ENCODE results near the gene ANKS1B. TPM values are rescaled to one million over a fixed set of nuclear protein-coding genes. Genes with fewer than 3 reads are reported as not detected.

The ANKS1B gene
- total and polyA plus RNA-seq, 4 donors: 0.03 to 3.4 (median 0.53) TPM

- H3K9me3 ChIP-seq (ENCODE audit: control insufficient read depth in 4 of 4, low read length in 3 of 4): no peaks in the 10 kb centered on the region
- WGBS: 52% methylated on average over 3 of the region's 3 CpGs
- DNase-seq (ENCODE audit: low spot score): no peak
- H3K36me3 ChIP-seq (ENCODE audit: control insufficient read depth in 4 of 4, insufficient read depth in 3 of 4, low read depth in 1 of 4, low read length in 3 of 4): no peaks in the 10 kb centered on the region
- no peak overlapping the region for H3K4me3 ChIP-seq (ENCODE audit: low read depth in 1 of 3, low read length in 3 of 3)
- no peak for TF ChIP-seq FOXA1 (IDR thresholded peaks at IDR 0.05)
- TF ChIP-seq, protein P1, sequence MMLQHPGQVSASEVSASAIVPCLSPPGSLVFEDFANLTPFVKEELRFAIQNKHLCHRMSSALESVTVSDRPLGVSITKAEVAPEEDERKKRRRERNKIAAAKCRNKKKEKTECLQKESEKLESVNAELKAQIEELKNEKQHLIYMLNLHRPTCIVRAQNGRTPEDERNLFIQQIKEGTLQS (IDR thresholded peaks at IDR 0.05): no peak
- H3K4me1 ChIP-seq (ENCODE audit: control insufficient read depth in 4 of 4, insufficient read depth in 4 of 4, low read length in 3 of 4): no peaks in the 10 kb centered on the region
- H3K27ac ChIP-seq (ENCODE audit: low read depth in 1 of 2, low read length in 2 of 2): no peak overlapping the region
- peaks cover 0 to 3% (median 0%) of the 10 kb centered on the region in 4 donors for H3K27me3 ChIP-seq (ENCODE audit: control insufficient read depth in 4 of 4, insufficient read depth in 4 of 4, low read length in 3 of 4)
- H3K9ac ChIP-seq (ENCODE audit: low read depth in 1 of 2, low read length in 2 of 2): no peak overlapping the region
Measured at GRCh38 chr12:99235381-99235780, 749.4 kb downstream of the ANKS1B start.

DNA sequence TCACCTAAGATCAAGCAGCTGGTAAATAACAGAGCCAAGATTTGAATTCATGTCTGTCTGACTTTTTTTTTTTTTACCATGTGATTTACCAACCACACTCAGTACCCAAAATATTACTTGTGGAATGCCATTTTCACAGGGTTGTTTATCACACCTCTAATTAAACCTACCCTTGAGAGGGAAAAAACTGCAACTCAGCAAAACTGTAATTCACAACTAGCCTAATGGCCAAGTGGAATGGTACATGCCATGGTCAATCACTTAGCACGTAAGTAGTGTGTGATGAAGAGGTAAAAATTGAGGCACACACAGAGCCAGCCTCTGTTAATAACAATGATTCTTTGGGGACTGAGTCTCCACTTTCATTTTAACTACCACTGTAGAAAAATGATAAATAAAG, 750.0 kb downstream of the ANKS1B start:
- no peak overlapping the region for H3K27ac ChIP-seq (ENCODE audit: low read depth in 1 of 2, low read length in 2 of 2)
- 97% methylated on average over 1 of the region's 1 CpG for WGBS
- no peaks in the 10 kb centered on the region for H3K4me1 ChIP-seq (ENCODE audit: control insufficient read depth in 4 of 4, insufficient read depth in 4 of 4, low read length in 3 of 4)
- TF ChIP-seq GABPA (IDR thresholded peaks at IDR 0.05 in 1 of 2, conservative IDR thresholded peaks at IDR 0.05 in 1 of 2): no peak
- TF ChIP-seq, protein P1 (IDR thresholded peaks at IDR 0.05): no peak
- no peak for TF ChIP-seq FOXA2 (IDR thresholded peaks at IDR 0.05)
- no peak for TF ChIP-seq CTCF (IDR thresholded peaks at IDR 0.05; ENCODE audit: low read depth, low read length, missing input control)
- TF ChIP-seq SP1 (IDR thresholded peaks at IDR 0.05): no peak
- TF ChIP-seq RAD21 (IDR thresholded peaks at IDR 0.05): no peak
- TF ChIP-seq HNF4G (IDR thresholded peaks at IDR 0.05): no peak
- no peak for TF ChIP-seq RXRA (IDR thresholded peaks at IDR 0.05)
- no peak for TF ChIP-seq FOXA1 (IDR thresholded peaks at IDR 0.05)
- no peak for TF ChIP-seq REST (IDR thresholded peaks at IDR 0.05)
- TF ChIP-seq EGR1 (IDR thresholded peaks at IDR 0.05; ENCODE audit: low read depth in 2 of 2): no peak
- no peak for TF ChIP-seq NR2F2 (IDR thresholded peaks at IDR 0.05)
- TF ChIP-seq HNF4A (conservative IDR thresholded peaks at IDR 0.05): no peak
- no peak for TF ChIP-seq TAF1 (conservative IDR thresholded peaks at IDR 0.05)
- no peak for TF ChIP-seq JUND (IDR thresholded peaks at IDR 0.05)
- TF ChIP-seq, protein P2, sequence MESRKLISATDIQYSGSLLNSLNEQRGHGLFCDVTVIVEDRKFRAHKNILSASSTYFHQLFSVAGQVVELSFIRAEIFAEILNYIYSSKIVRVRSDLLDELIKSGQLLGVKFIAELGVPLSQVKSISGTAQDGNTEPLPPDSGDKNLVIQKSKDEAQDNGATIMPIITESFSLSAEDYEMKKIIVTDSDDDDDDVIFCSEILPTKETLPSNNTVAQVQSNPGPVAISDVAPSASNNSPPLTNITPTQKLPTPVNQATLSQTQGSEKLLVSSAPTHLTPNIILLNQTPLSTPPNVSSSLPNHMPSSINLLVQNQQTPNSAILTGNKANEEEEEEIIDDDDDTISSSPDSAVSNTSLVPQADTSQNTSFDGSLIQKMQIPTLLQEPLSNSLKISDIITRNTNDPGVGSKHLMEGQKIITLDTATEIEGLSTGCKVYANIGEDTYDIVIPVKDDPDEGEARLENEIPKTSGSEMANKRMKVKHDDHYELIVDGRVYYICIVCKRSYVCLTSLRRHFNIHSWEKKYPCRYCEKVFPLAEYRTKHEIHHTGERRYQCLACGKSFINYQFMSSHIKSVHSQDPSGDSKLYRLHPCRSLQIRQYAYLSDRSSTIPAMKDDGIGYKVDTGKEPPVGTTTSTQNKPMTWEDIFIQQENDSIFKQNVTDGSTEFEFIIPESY (IDR thresholded peaks at IDR 0.05): no peak
- H3K27me3 ChIP-seq (ENCODE audit: control insufficient read depth in 4 of 4, insufficient read depth in 4 of 4, low read length in 3 of 4): peaks cover 0 to 3% (median 0%) of the 10 kb centered on the region in 4 donors
- no peak overlapping the region for H3K4me3 ChIP-seq (ENCODE audit: low read depth in 1 of 3, low read length in 3 of 3)
- no peaks in the 10 kb centered on the region for H3K9me3 ChIP-seq (ENCODE audit: control insufficient read depth in 4 of 4, low read length in 3 of 4)
- H3K9ac ChIP-seq (ENCODE audit: low read depth in 1 of 2, low read length in 2 of 2): no peak overlapping the region
- DNase-seq (ENCODE audit: low spot score): no peak
- H3K36me3 ChIP-seq (ENCODE audit: control insufficient read depth in 4 of 4, insufficient read depth in 3 of 4, low read depth in 1 of 4, low read length in 3 of 4): no peaks in the 10 kb centered on the region
